Measurements from ENCODE around the gene XYLT2.

XYLT2 gene

DNA sequence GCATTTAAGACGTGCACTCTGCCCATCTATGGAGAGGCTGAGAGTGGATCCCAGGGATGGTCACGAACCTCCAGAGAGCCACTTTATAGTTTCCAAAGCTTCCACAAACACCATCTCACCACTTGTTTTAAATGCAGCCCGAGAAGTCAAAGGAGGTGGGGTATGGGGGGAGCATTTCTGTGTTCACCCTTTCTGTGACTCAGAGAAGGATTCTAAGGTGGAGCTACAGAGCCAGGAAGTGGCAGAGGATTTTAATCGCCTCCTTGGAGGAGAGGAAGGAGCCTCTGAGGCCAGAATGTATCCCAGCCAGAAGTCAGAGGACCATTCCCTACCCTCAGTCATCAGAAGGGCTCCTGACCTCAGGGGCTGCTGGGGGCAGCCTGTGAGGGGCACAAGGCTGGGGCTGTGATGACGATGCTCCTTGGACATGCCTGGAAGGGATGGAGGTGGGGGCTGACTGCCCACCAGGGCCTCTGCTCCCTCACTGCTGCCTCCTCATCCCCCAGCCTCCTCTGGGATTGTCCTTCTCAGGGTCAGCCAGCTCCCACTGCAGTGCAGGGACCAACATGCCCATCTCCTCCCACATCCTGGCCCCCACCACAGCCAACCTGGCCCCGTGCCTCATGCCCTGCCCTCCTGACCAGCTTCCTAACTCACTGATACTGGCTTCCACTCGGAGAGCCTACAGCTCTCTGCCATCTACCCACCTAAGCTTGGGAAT is 2.8 kb downstream of the XYLT2 start:
- in situ Hi-C loops (cut with MboI; ENCODE audit: low sequenced_read_pairs), result no loop called here

DNA sequence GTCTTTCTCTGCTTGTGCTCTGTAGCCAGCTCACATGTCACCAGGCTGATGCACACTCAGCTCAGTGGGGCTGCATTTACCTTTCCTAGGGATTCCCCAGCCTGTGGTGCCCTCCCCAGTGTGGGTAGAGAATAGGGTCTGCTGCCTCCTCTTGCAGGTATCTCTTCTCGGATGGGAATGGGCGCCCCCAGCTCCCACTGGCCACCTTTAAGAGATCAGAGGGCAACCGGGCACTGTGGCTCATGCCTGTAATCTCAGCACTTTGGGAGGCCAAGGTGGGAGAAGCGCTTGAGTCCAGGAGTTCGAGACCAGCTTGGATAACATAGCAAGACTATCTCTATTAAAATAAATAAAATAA is 3.3 kb downstream of the XYLT2 start:
- in situ Hi-C loops (cut with MboI; ENCODE audit: low sequenced_read_pairs), result no loop called here

DNA sequence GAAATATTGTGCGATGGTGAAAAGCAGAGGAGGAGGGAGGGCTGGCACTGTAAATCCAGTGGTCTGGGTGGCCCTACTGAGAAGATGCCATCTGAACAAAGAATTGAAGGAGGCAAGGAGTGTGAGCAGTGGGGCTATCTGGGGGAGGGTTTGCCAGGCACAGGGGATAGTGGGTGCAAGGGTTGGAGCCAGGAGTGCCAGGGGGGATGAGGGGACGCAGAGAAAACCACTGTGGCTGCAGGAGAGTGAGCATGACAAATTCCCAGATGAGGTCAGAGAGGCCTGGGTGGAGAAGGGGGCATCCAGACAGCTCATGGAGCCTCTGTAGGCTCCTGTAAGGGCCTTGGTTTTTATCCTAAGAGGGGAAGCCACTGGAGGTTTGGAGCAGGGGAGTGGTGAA is 4.8 kb downstream of the XYLT2 start:
- in situ Hi-C loops (cut with MboI; ENCODE audit: low sequenced_read_pairs), result no loop called here

DNA sequence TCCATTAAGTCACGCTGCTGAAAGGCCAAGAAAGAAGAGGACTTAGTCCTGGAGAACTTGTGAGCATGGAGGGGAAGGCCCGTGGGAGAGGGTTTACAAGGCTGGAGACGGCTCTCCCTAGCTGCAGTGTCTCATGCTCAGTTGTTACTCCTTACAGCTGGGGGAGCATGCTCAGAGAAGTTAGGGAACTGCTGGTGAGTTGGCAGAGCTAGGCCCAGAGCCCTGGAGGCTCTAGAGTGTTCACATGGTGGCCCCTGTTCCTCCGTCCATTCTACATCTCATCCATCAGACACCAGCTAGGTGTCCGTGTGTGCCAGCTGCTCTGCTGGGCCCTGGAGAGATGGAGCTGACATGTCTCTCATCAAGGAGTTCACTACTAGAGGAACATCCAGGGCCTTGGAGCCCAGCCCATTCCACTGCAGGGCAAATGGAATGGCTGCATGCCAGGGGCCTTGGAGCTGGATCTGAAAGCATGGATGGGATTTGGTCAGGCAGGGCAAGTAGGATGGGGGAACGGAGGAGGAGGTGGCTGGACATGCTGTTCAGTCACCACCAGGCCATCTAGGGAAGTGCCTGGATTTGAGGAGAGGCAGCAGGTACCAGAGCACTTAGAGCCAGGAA is 6.3 kb downstream of the XYLT2 start:
- in situ Hi-C loops (cut with MboI; ENCODE audit: low sequenced_read_pairs), result no loop called here

DNA sequence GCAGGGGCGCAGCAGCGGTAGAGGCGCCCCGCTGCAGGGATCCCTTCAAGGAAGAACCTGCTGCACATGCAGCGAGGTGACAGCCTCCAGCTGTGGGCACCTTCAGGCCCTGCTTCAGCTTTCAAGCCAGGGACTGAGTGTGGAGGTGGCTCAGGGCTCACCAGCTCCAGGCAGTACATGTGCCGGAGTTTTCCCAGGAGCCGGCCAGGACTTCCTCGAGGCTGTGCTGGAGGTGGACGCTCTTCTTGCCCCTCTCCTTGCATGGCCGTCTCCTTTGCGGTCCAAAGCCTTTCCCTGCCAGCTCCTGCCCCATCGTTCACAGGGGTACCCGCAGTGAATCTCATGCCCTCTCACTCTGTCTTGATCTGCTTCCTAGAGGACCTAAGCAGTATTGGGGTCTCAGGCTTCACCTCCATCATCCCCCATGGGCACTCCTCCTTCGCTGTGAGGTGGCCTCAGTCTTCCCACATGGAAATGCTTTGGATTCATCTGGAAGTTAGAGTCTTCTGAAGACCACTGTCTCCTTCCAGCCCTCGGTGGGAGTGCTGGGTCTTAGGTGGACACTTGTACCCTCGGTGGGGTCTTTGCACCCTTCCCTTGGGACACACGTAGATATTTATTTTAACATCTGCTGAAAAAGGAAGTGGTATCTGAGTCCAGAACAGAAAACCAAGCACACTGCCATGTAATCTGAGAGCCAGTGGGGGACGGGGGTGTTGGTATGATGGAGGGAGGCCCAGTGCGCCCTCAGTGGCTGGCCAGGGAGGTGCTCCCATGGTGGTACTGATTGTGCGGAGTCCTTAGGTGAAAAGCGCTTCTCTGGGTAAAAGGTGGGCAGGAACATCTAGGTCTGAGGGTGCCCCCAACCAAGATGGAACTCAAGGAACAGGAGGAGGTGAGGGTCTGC is 7.0 kb downstream of the XYLT2 start:
- in situ Hi-C loops (cut with MboI; ENCODE audit: low sequenced_read_pairs), result no loop called here

DNA sequence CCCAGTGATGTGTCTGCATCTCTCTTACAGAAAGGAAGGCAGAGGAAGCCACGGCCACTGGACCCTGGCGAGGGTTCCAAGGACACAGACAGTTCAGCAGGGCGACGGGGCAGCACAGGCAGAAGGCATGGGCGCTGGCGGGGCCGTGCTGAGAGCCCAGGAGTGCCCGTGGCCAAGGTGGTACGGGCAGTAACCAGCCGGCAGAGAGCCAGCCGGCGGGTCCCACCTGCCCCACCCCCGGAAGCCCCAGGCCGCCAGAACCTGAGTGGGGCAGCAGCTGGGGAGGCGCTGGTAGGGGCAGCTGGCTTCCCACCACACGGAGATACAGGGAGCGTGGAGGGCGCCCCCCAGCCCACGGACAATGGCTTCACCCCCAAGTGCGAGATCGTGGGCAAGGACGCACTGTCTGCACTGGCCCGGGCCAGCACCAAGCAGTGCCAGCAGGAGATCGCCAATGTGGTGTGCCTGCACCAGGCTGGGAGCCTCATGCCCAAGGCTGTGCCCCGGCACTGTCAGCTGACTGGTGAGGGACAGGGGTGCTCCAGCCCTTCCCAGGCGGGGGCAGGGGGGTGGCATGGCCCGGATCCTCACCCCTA is 7.8 kb downstream of the XYLT2 start:
- in situ Hi-C loops (cut with MboI; ENCODE audit: low sequenced_read_pairs), result no loop called here

DNA sequence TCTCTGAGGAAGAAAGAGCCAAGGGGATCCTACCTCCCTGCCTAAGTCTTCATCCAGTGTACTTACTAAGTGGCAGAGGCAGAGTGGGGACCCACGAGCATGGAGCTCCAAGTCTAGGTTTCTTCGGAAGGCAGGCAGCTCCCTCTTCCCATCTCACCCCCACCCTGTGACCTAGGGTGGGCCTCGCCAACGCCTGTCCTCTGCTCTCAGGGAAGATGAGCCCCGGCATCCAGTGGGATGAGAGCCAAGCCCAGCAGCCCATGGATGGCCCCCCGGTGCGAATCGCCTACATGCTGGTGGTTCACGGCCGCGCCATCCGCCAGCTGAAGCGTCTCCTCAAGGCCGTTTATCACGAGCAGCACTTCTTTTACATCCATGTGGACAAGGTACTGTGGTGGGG is 8.3 kb downstream of the XYLT2 start:
- in situ Hi-C loops (cut with MboI; ENCODE audit: low sequenced_read_pairs), result no loop called here

DNA sequence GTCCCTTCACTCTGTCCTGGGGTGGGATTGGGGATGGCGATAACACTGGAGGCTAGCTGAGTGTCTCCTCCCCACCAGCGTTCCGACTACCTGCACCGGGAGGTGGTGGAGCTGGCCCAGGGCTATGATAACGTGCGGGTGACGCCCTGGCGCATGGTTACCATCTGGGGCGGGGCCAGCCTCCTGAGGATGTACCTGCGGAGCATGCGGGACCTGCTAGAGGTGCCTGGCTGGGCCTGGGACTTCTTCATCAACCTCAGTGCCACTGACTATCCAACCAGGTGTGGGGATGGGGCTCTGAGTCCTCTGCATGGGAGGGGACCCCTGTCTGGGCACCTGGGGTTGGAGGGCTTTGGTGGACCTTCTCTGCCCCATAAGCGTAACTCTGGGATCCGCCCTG is 8.8 kb downstream of the XYLT2 start:
- in situ Hi-C loops (cut with MboI; ENCODE audit: low sequenced_read_pairs), result no loop called here

DNA sequence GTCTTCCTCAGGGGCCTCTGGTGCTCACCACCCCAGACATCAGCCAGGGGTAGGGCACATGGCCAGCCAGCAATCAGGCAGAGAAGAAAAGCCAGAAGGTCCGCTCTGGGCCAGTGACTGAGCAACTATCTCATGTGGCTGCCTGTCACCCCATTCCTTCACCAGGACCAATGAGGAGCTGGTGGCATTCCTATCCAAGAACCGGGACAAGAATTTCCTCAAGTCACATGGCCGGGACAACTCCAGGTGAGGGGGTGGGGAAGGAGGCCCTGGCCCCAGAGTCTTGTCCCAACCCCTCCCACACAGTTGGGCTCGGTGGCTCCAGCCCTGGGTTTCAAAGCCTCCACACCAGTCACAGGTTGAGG is 9.4 kb downstream of the XYLT2 start:
- in situ Hi-C loops (cut with MboI; ENCODE audit: low sequenced_read_pairs), result no loop called here

DNA sequence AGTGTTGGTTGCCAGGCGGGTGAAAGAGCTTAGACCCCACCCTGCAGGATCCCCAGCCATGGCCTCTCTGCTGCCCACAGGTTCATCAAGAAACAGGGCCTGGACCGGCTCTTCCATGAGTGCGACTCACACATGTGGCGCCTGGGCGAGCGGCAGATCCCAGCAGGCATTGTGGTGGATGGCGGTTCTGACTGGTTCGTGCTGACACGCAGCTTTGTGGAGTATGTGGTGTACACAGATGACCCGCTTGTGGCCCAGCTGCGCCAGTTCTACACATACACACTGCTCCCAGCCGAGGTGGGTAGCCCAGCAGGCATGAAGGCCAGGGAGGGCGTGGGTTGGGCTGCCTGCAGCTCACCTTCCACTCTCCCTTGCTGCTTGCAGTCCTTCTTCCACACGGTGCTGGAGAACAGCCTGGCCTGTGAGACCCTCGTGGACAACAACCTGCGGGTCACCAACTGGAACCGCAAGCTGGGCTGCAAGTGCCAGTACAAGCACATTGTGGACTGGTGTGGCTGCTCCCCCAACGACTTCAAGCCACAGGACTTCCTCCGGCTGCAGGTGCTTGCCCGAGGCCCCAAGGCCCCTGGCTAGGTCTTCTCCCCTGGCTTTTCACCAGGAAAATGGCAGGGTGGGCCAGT is 9.9 kb downstream of the XYLT2 start:
- in situ Hi-C loops (cut with MboI; ENCODE audit: low sequenced_read_pairs), result no loop called here

DNA sequence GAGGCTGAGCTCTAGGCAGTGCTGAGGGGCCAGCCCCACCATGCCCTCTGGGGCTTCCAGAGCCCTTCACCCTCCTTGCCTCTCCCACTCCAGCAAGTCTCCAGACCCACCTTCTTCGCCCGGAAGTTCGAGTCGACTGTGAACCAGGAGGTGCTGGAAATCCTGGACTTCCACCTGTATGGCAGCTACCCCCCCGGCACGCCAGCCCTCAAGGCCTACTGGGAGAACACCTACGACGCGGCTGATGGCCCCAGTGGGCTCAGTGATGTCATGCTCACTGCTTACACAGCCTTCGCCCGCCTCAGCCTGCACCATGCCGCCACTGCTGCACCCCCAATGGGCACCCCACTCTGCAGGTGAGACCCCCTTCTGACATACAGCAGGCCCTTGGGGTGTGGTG is 10.5 kb downstream of the XYLT2 start:
- in situ Hi-C loops (cut with MboI; ENCODE audit: low sequenced_read_pairs), result no loop called here

DNA sequence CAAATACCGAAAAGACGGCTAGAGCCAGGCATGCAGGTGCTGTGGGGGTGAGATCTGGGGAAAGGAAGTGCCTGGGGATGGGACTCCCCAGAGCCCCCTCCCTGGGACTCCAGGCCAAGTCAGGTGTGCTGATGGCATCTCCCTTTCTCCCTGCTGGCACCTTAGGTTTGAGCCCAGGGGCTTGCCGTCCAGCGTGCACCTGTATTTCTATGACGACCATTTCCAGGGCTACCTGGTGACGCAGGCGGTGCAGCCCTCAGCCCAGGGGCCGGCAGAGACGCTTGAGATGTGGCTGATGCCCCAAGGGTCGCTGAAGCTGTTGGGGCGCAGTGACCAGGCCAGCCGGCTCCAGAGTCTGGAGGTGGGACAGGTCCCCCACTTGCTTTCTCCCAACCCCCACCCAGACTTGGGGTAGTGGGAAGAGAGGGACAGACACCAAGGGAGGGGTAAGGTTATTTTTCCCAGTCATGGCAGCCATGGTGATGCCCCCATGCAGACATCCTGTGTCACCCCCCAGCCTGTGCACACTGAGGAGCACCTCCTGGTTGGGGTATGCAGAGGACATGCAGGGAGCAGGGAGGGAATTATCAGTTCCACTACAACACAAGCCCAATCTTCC is 11.1 kb downstream of the XYLT2 start:
- in situ Hi-C loops (cut with MboI; ENCODE audit: low sequenced_read_pairs), result no loop called here

DNA sequence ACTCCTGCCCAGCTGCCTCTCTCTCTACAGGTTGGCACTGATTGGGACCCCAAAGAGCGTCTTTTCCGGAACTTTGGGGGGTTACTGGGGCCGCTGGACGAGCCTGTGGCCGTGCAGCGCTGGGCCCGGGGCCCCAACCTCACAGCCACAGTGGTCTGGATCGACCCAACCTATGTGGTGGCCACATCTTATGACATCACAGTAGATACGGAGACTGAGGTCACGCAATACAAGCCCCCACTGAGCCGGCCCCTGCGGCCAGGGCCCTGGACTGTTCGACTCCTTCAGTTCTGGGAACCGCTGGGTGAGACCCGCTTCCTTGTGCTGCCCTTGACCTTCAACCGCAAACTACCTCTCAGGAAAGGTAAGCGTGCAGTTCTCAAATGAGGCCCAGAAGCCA is 12.3 kb downstream of the XYLT2 start:
- in situ Hi-C loops (cut with MboI; ENCODE audit: low sequenced_read_pairs), result no loop called here

DNA sequence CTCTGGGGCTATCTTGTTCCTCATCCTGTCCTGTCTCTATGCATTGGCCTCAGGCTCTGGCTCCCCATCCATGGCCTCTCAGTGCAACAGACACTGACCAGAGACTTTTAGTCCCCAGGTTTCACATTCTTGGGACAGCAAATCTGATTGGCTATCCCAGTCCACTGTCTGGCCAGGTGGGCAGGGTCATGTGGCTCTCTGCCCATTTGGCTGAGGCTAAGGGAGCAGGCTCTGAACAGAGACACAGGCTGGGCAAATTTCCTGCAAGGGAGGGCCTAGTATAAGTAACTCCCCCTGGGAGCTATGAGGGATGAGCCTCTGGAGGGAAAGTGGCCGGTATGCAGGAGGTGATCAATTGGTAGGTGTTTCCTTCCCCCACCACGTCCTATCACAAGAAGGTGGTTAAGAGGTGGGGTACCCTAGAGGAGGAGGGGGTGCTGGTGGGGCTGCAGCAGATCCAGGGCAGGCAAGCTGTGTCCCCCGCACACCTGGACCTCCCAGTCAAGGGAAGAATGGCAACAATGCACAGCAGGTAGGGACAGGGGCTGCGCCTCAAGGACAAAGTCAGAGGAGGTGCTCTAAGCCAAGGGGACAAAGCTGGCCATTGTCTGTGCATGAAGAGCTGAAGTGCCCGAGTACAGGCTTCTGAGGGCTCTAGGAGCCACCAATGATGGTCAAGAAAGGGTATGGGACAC is 13.2 kb downstream of the XYLT2 start:
- in situ Hi-C loops (cut with MboI; ENCODE audit: low sequenced_read_pairs), result no loop called here

DNA sequence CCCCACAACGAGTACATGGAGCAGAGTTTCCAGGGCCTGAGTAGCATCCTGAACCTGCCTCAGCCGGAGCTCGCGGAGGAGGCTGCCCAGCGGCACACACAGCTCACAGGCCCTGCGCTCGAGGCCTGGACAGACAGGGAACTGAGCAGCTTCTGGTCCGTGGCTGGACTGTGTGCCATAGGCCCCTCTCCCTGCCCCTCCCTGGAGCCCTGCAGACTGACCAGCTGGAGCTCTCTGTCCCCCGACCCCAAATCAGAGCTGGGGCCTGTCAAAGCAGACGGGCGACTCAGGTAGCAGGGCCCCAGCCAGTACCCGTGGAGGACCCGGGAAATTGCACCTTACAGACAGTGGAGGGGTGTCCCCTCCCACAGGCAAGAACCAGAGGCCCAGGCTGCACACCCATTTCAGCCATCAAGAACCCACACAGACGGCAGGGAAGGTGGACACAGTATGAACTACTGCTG is 14.1 kb downstream of the XYLT2 start:
- in situ Hi-C loops (cut with MboI; ENCODE audit: low sequenced_read_pairs), result no loop called here

DNA sequence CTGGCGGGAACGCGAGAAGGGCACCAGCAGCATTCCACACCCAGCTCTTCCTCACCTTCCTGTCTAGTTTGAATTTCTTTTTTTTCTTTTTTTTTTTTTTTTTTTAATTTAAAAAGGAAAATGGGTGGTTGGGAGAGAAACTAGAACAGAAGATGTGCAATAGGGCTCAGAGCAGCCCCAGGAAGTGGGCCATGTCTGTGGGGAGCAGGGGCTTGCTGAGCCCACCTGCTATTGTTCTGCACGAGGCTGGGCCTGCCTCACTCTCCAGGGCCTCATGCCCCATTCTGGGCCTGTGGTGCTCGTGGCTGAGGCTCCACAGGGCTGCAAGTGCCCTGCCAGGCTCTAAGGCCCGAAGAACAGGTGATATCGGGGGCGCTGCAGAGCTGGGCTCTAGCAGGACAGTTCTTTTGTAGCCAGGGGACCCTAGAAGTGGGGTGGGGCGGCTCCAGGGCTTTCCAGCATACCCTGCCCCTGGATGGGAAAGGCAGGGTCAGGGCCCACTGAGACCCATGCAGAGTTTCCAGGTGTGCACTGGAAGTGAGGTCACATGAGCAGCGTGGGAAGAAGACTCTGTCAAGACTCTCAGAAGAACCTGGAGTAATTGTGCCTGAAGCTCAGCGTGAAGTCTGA is 14.7 kb downstream of the XYLT2 start:
- in situ Hi-C loops (cut with MboI; ENCODE audit: low sequenced_read_pairs), result no loop called here

DNA sequence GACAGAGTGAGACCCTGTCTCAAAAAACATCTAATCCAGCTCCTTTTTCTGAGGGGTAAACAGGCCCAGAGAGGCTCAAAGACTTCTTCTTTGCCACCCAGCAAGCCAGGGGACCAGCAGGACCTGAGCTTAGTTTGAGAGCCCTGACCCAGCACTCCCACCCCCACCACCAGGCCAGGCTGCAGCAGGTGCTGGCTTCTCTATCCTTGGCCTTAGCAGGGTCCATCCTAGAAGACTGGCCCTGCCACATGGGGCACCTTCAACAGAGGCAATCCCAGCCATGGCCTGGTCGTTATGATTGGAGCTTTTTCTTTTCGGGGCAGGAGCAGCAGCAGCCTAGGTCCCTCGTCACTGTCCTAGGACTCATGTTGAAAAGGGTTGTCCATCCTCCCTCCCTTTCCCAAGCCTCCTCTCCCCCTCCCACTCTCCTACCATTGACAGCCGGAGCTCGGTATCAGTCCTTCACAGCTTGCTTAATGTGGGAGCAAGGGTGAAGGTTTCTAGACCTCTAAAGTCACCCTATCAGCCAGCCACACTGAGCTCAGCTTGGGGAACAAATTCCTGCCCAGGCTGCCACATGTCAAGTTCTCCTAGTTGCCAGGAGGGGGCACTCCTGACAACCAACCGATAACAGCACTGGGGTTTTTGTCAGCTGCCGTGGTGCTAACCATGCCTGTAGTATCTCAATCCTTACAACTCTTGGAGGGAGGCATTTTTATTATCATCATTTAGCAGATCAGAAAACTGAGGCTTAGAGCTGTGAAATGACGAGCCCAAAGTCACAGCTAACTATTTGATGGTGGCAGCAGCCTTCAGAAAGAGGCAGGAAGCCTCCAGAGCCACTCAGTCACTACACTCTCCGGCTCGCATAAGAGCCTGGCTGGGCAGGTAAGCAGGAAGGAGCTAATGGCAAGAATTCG is 15.9 kb downstream of the XYLT2 start:
- in situ Hi-C loops (cut with MboI; ENCODE audit: low sequenced_read_pairs), result no loop called here

DNA sequence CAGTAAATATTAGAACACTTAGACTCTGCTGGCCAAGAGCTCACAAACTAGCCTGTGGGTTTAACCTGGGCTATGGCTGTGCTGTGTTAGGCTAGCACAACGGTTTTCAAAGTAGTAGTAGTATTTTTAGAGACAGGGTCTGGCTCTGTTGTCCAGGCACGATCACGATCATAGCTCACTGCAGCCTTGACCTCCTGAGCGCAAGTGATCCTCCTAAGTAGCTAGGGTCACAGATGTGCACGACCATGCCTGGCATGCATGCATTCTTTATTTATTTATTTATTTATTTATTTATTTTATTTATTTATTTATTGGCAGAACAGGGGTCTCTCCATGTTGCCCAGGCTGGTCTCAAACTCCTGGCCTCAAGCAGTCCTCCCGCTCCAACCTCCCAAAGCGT is 16.7 kb downstream of the XYLT2 start:
- in situ Hi-C loops (cut with MboI; ENCODE audit: low sequenced_read_pairs), result no loop called here

All from hTERT RPE-1 (cell line).